Right lobe of liver (tissue), 6 donors: ENCODE results near the gene COL23A1. TPM values are rescaled to one million over a fixed set of nuclear protein-coding genes. Genes with fewer than 3 reads are reported as not detected.

Experiments
- ATAC-seq, 4 donors: fragments of 200-7000 bp; cut with Tn5 transposase; one replicate each; pipeline ENCODE4 v1.9.1; 2020; ENCODE audit warnings: mild to moderate bottlenecking in 4 of 4, moderate library complexity in 4 of 4
- DNase-seq, 3 donors: peaks; one replicate each; pipeline ENCODE4 v3.0.0-alpha.2; 2020
- H3K27ac ChIP-seq, 3 donors: fragments of 200-600 bp; one replicate each; pipeline ENCODE4 v1.8.0; 2022
- H3K27me3 ChIP-seq, 2 donors: fragments of 200-600 bp; one replicate each; pipeline ENCODE4 v1.8.0; 2022
- H3K36me3 ChIP-seq, 4 donors: fragments of 200-600 bp; sonication (generic) in 1 of 4; one replicate each; pipeline versions ENCODE4 v1.5.1 to v1.8.0; 2017 to 2022; ENCODE audit warnings: control low read depth in 1 of 4
- H3K4me1 ChIP-seq, 4 donors: fragments of 200-600 bp; sonication (generic) in 1 of 4; one replicate each; pipeline versions ENCODE4 v1.5.1 to v1.8.0; 2017 to 2022; ENCODE audit warnings: control low read depth in 1 of 4
- H3K4me3 ChIP-seq, 3 donors: fragments of 200-600 bp; one replicate each; pipeline ENCODE4 v1.8.0; 2022
- H3K9me3 ChIP-seq, 4 donors: fragments of 200-600 bp; sonication (generic) in 1 of 4; one replicate each; pipeline versions ENCODE4 v1.5.1 to v1.8.0; 2017 to 2022; ENCODE audit warnings: control low read depth in 1 of 4
- POLR2A ChIP-seq: fragments of 450-650 bp; IDR thresholded peaks from one replicate; pipeline ENCODE4 v1.6.1; 2017; ENCODE audit warnings: antibody characterized with exemption, mild to moderate bottlenecking
- WGBS: methylation state at CpG from one replicate; pipeline ENCODE4 v1.1.6; 2018; ENCODE audit warnings: low coverage, low lambda C conversion rate; ENCODE audit not compliant: insufficient coverage; ENCODE audit errors: missing lambda C conversion rate; 5-methylcytosine and 5-hydroxymethylcytosine counted together
- intact Hi-C, 2 donors: fragments of 100-400 bp; cut with DNase I; formaldehyde crosslinking; loops; one replicate each; pipeline versions ENCODE4 v1.11.2 to v1.14.1; 2022
- total RNA-seq, 6 experiments: library from RNA; depleted of rRNA in 2 of 6; stranded (reverse); fragments of >200 nt in 2 of 6; fragmentation: NEBNext Ultra II Directional in 3 of 6; extraction: Animal tissue kit (Norgen Biotek cat#: 25700) in 3 of 6; gene quantifications; one replicate each; pipeline versions ENCODE4 v1.1.0 to v1.2.4, GENCODE V29; 2016 to 2023
- TF ChIP-seq, protein P1 (sequence below), 4 donors: fragments of 200-600 bp in 3 of 4; fragments of 450-650 bp in 1 of 4; IDR thresholded peaks; one replicate each; pipeline versions ENCODE4 v1.5.1 to v1.8.0; 2016 to 2022; ENCODE audit warnings: antibody characterized with exemption in 4 of 4, mild to moderate bottlenecking in 2 of 4
- donor health status: DM: no; HTN: yes; CAD: no.
- donor health status: DM: no; HTN: no; CAD: no.
- donor health status: DM: no; HTN: no; CAD: no.
- donor health status: DM: no; HTN: yes; CAD: no.
- donor health status: DM: no; HTN: yes; CAD: no.

COL23A1 gene
- total RNA-seq, 6 experiments from 2014 or later = 0.25 to 1.2 (median 0.50) TPM

DNA sequence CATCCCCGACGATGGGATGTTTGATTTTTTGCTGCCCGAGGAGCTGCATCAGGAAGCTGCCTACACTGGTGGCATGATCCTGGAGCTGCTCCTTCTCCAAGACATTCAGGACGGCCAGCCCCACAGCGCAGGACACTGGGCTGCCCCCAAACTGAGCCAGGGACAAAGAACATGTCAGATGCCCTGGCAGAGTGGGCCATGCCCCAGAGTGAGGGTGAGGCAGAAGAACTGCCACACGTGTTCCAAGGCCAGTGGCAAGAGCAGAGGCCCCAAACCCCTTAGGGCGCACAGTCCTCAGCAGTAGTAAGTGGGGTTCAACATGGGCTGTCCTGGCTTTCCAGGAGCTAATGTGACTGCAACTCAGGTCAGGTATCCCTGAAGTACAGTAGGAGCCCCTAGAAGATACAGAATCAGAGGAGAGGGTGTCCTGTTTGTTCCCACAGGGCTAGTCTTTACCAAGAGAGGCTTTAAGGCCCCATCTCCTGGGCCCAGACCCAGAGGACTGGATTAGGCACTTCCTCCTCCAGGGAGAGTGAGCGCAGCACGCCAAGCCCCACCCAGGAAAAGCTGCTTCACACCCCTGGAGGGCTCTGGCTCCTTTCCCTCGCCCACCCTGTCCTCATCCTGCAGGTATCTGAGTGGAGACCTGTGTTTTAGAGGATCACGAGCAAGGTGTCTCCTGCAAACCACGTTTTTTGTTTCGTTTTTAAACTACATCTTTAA lies 374.8 kb downstream of the COL23A1 start:
- DNase-seq = no peak
- WGBS = 67% methylated on average over 8 of the region's 13 CpGs
- intact Hi-C loops = no loop called here

GRCh38 chr5:178214160-178214803 lies 375.9 kb downstream of the COL23A1 start:
- peak in 1 of 4 donors; percentile 3 for ATAC-seq
- Histone ChIP-seq H3K27me3 (no peaks in the 10 kb centered on the region), H3K4me1 (peaks cover 0 to 39% (median 16%) of the 10 kb centered on the region in 4 donors), H3K4me3 (no peak overlapping the region), H3K27ac (peak overlapping the region in 2 of 3 donors; percentile 52 to 53), H3K36me3 (peaks cover 17 to 70% (median 35%) of the 10 kb centered on the region in 4 donors), H3K9me3 (no peaks in the 10 kb centered on the region)
- no peak for DNase-seq
- intact Hi-C loops = no loop called here
- TF ChIP-seq, protein P1, sequence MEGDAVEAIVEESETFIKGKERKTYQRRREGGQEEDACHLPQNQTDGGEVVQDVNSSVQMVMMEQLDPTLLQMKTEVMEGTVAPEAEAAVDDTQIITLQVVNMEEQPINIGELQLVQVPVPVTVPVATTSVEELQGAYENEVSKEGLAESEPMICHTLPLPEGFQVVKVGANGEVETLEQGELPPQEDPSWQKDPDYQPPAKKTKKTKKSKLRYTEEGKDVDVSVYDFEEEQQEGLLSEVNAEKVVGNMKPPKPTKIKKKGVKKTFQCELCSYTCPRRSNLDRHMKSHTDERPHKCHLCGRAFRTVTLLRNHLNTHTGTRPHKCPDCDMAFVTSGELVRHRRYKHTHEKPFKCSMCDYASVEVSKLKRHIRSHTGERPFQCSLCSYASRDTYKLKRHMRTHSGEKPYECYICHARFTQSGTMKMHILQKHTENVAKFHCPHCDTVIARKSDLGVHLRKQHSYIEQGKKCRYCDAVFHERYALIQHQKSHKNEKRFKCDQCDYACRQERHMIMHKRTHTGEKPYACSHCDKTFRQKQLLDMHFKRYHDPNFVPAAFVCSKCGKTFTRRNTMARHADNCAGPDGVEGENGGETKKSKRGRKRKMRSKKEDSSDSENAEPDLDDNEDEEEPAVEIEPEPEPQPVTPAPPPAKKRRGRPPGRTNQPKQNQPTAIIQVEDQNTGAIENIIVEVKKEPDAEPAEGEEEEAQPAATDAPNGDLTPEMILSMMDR (IDR thresholded peaks at IDR 0.05) = no peak
- no peak for TF ChIP-seq POLR2A
- WGBS = 75% methylated on average over 3 of the region's 6 CpGs

More for the DNA sequence above, 374.8 kb downstream of the COL23A1 start:
- H3K27ac ChIP-seq = no peak overlapping the region
- peaks cover 0 to 39% (median 16%) of the 10 kb centered on the region in 4 donors for H3K4me1 ChIP-seq
- TF ChIP-seq POLR2A = no peak
- TF ChIP-seq, protein P1 (IDR thresholded peaks at IDR 0.05) = no peak
- H3K4me3 ChIP-seq = no peak overlapping the region
- H3K9me3 ChIP-seq = no peaks in the 10 kb centered on the region
- no peaks in the 10 kb centered on the region for H3K27me3 ChIP-seq
- H3K36me3 ChIP-seq = peaks cover 11 to 64% (median 25%) of the 10 kb centered on the region in 4 donors
- no peak for ATAC-seq

DNA sequence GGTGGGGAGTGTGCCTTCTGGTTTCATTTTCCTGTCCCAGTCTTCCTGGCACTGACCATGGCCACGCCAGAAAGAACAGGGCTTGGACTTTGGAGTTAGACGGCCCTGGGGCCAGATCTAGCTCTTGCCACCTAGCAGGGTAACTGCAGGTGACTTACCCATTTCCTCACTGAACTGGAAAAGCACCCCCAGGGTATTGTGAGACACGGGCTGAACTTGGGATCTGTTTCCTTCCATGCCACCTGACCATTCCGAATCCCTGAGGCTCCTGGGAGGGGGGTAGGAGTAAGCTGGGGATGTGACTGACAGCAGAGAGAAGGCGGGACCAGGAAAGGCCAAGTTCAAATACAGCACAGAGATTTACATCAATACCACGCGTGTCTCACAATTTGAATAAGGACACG lies 376.4 kb downstream of the COL23A1 start:
- intact Hi-C loops = no loop called here
- DNase-seq = peak; percentile 60 to 86 (median 78)
- Histone ChIP-seq H3K4me3 (no peak overlapping the region), H3K27me3 (no peaks in the 10 kb centered on the region), H3K27ac (peak overlapping the region in 2 of 3 donors; percentile 52 to 68), H3K4me1 (peaks cover 0 to 39% (median 16%) of the 10 kb centered on the region in 4 donors), H3K36me3 (peaks cover 15 to 72% (median 38%) of the 10 kb centered on the region in 4 donors), H3K9me3 (no peaks in the 10 kb centered on the region)
- no peak for TF ChIP-seq POLR2A
- TF ChIP-seq, protein P1 (IDR thresholded peaks at IDR 0.05) = no peak
- WGBS = 26% methylated on average over 8 of the region's 8 CpGs
- ATAC-seq = peak; percentile 73 to 80 (median 77)

DNA sequence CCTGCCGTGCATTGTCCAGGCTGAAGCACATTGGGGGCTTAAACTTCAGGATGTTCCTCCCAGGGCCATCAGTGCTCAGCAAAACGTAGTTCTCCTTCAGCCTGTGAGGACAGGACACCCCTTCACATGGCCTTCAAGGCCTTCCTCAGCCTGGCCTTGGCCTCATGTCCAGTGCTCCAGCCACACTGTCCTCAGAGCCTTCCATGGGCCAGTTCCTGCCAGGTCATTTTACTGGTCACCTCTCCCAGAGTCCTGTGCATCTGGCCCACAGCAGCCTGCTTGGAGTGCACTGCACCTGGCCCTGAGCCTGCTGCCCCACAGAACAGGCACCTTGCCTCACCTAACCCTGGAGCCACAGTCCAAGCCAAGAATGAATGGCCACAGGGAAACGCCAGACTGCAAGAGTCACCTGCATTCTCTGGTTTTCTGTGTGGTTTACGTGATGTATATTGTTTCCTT lies 377.2 kb downstream of the COL23A1 start:
- TF ChIP-seq POLR2A = no peak
- TF ChIP-seq, protein P1 (IDR thresholded peaks at IDR 0.05) = no peak
- ATAC-seq = peak; percentile 45 to 86 (median 79)
- Histone ChIP-seq H3K4me3 (no peak overlapping the region), H3K36me3 (peaks cover 18 to 73% (median 38%) of the 10 kb centered on the region in 4 donors), H3K4me1 (peaks cover 0 to 39% (median 18%) of the 10 kb centered on the region in 4 donors), H3K9me3 (no peaks in the 10 kb centered on the region), H3K27me3 (no peaks in the 10 kb centered on the region), H3K27ac (peak overlapping the region in 2 of 3 donors; percentile 52 to 68)
- WGBS = 36% methylated on average over 2 of the region's 4 CpGs
- peak; percentile 52 to 92 (median 89) for DNase-seq
- intact Hi-C loops = no loop called here
